ENCODE data around the gene GIMD1.

GIMD1 gene

DNA sequence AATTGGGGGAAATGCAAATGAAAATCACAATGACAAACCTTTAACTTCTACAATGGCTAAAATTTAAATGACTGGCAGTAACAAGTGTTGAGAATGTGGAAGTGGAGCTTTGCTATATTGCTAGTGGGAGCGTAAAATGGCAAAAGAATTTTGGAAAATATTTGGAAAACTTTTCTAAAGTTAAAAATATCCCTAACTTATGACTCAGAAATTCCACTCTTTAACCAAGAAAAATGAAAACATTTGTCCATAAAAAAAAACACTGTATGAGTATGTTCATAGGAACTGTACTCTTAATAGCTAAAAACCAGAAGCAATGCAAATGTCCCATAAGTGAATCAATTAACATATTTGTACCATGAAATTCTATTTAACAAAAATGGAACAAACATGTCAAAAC lies 56.2 kb downstream of the GIMD1 start:
- H3K4me3 ChIP-seq (ENCODE audit: low read length): no peak overlapping the region
- H3K27ac ChIP-seq (ENCODE audit: low read length): no peak overlapping the region
- peaks cover 4% of the 10 kb centered on the region; the same call in 1 of the 2 replicates for H3K4me1 ChIP-seq (ENCODE audit: insufficient read depth, low read length)
- no peaks in the 10 kb centered on the region for H3K27me3 ChIP-seq (ENCODE audit: insufficient read depth, low read length)
- H3K9me3 ChIP-seq (ENCODE audit: insufficient read depth, low read depth, low read length): no peaks in the 10 kb centered on the region
- peaks cover 7% of the 10 kb centered on the region; the same call in 1 of the 2 replicates for H3K36me3 ChIP-seq (ENCODE audit: insufficient read depth, low read depth, low read length)
- H3K9ac ChIP-seq (ENCODE audit: low read depth, low read length): no peak overlapping the region
